Peyer's patch (tissue), 4 donors: ENCODE results near the gene MRPL38. TPM values are rescaled to one million over a fixed set of nuclear protein-coding genes. Genes with fewer than 3 reads are reported as not detected.
"Not testable (repeated sequence)": the region's sequence is repeated elsewhere in the genome, so short reads cannot be mapped to it uniquely, and the experiment has no call there.

Experiments
- DNase-seq, 3 donors: peaks; one replicate each; pipeline ENCODE4 v3.0.0-alpha.2; 2017 to 2019
- H3K27ac ChIP-seq, 4 donors: fragments of 200-600 bp; sonication (generic); one replicate each; pipeline ENCODE4 v1.5.1; 2016 to 2019
- H3K27me3 ChIP-seq, 2 donors: fragments of 200-600 bp; sonication (generic); one replicate each; pipeline ENCODE4 v1.5.1; 2019
- H3K36me3 ChIP-seq, 3 donors: fragments of 200-600 bp; sonication (generic); one replicate each; pipeline ENCODE4 v1.5.1; 2016 to 2019
- H3K4me1 ChIP-seq, 4 donors: fragments of 200-600 bp; sonication (generic); one replicate each; pipeline ENCODE4 v1.5.1; 2016 to 2019
- H3K4me3 ChIP-seq, 4 donors: fragments of 200-600 bp; sonication (generic); 1 replicate in 3 of 4; 2 replicates in 1 of 4; pipeline ENCODE4 v1.5.1; 2016 to 2019; ENCODE audit warnings: mild to moderate bottlenecking in 1 of 4
- H3K9me3 ChIP-seq, 4 donors: fragments of 200-600 bp; sonication (generic); one replicate each; pipeline ENCODE4 v1.5.1; 2016 to 2019; ENCODE audit warnings: mild to moderate bottlenecking in 1 of 4
- CTCF ChIP-seq, 6 experiments: fragments of 450-650 bp in 4 of 6; fragments of 200-600 bp in 2 of 6; sonication (generic) in 1 of 6; IDR thresholded peaks; one replicate each; pipeline ENCODE4 v1.5.1; 2017 to 2019; ENCODE audit warnings: antibody characterized with exemption in 6 of 6, mild to moderate bottlenecking in 3 of 6, moderate library complexity in 1 of 6
- POLR2A ChIP-seq, 2 donors: fragments of 450-650 bp; IDR thresholded peaks; one replicate each; pipeline ENCODE4 v1.5.1; 2017; ENCODE audit warnings: antibody characterized with exemption in 2 of 2, mild to moderate bottlenecking in 2 of 2, moderate library complexity in 2 of 2
- total RNA-seq, 4 donors: library from RNA; depleted of rRNA; stranded (reverse); fragments of >200 nt; gene quantifications; one replicate each; pipeline ENCODE4 v1.1.0, GENCODE V29; 2016

MRPL38 gene
- total RNA-seq, 4 donors from 2014 or later = 61.1 to 95.7 (median 72.9) TPM

- Histone ChIP-seq H3K4me1 (peaks cover 0 to 8% (median 3%) of the 10 kb centered on the region in 4 donors), H3K27me3 (no peaks in the 10 kb centered on the region), H3K4me3 (no peak overlapping the region), H3K36me3 (no peaks in the 10 kb centered on the region), H3K9me3 (no peaks in the 10 kb centered on the region), H3K27ac (peak overlapping the region; percentile 61 to 81 (median 74))
- DNase-seq = peak in 2 of 3 donors; percentile 69 to 87
- TF ChIP-seq POLR2A (IDR thresholded peaks at IDR 0.05) = no peak
- peak in 1 of 6 experiments; percentile 14 for TF ChIP-seq CTCF (IDR thresholded peaks at IDR 0.05)
These were observed 40.2 kb downstream of the MRPL38 start for GRCh38 chr17:75864448-75864871.

GRCh38 chr17:75861927-75862317 is 42.8 kb downstream of the MRPL38 start:
- Histone ChIP-seq H3K27me3 (no peaks in the 10 kb centered on the region), H3K36me3 (no peaks in the 10 kb centered on the region), H3K9me3 (no peaks in the 10 kb centered on the region), H3K4me1 (peaks cover 0 to 10% (median 4%) of the 10 kb centered on the region in 4 donors), H3K4me3 (no peak overlapping the region), H3K27ac (peak overlapping the region in 3 of 4 donors; percentile 36 to 73 (median 42))
- TF ChIP-seq POLR2A (IDR thresholded peaks at IDR 0.05) = no peak
- TF ChIP-seq CTCF (IDR thresholded peaks at IDR 0.05) = no peak
- no peak for DNase-seq

GRCh38 chr17:75859358-75859757 is 45.3 kb downstream of the MRPL38 start:
- H3K27me3 ChIP-seq, H3K4me3 ChIP-seq, H3K9me3 ChIP-seq, DNase-seq, H3K36me3 ChIP-seq: not testable (repeated sequence)
- peaks cover 0 to 14% (median 12%) of the 10 kb centered on the region in 4 donors for H3K4me1 ChIP-seq
- H3K27ac ChIP-seq = peak overlapping the region in 3 of 4 donors; percentile 41 to 75 (median 56)

- Histone ChIP-seq H3K9me3 (no peaks in the 10 kb centered on the region), H3K27ac (peak overlapping the region; percentile 92 to 99 (median 96)), H3K4me1 (peaks cover 0 to 29% (median 16%) of the 10 kb centered on the region in 4 donors), H3K4me3 (peak overlapping the region; percentile 66 to 97 (median 79)), H3K27me3 (no peaks in the 10 kb centered on the region), H3K36me3 (peaks cover 0 to 10% (median 0%) of the 10 kb centered on the region in 3 donors)
- no peak for TF ChIP-seq POLR2A (IDR thresholded peaks at IDR 0.05)
- TF ChIP-seq CTCF (IDR thresholded peaks at IDR 0.05) = no peak
- peak in 1 of 3 donors; percentile 66 for DNase-seq
These were observed 48.5 kb downstream of the MRPL38 start for GRCh38 chr17:75856062-75856756.

- DNase-seq = peak; percentile 94 to 99 (median 99)
- H3K9me3 ChIP-seq = no peaks in the 10 kb centered on the region
- H3K4me1 ChIP-seq = peaks cover 0 to 29% (median 16%) of the 10 kb centered on the region in 4 donors
These were observed 49.2 kb downstream of the MRPL38 start, which contains the start of gene WBP2 for GRCh38 chr17:75855310-75856061. Gene WBP2, minus strand, starts transcription at chr17:75855335. Its CDS starts 38 bp downstream, at chr17:75855297.

More at GRCh38 chr17:75855310-75856061, 49.2 kb downstream of the MRPL38 start, which contains the start of gene WBP2:
- peak; percentile 25 to 47 (median 44) for TF ChIP-seq CTCF (IDR thresholded peaks at IDR 0.05)
- TF ChIP-seq POLR2A (IDR thresholded peaks at IDR 0.05) = peak; percentile 97 to 98
- Histone ChIP-seq H3K36me3 (peaks cover 0 to 17% (median 0%) of the 10 kb centered on the region in 3 donors), H3K4me3 (peak within 1 kb of the TSS; percentile 66 to 97 (median 80)), H3K27me3 (no peaks in the 10 kb centered on the region), H3K27ac (peak within 1 kb of the TSS; percentile 93 to 99 (median 96))
